Cortex of kidney (tissue), 1 donor: ENCODE measurements around the gene WDR7.

Experiments
- DNase-seq: peaks from one replicate; lab custom pipeline; 2025; lab: John Stamatoyannopoulos, UW

WDR7 gene

GRCh38 chr18:57048351-57048750 lies 397.2 kb downstream of the WDR7 start:
- no peak for DNase-seq

DNA sequence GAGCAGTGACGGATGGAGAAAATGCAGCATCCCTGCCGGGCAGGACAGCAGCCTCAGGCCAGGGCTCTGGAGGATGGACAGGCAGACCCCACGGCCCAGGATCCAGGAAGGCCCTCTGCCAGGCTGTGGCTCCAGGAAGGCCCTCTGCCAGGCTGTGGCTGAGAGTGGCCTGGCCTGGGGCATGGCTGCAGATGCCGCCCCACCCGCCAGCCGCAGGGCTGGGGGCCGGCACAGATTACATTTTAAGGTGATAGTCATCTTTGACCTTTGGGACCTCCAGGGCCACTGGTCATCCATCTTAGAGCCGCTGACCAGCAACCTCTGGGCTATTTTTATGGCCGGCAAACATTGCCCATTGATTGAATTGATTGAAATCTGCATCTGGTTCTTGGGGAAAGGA lies 397.7 kb downstream of the WDR7 start:
- no peak for DNase-seq

- no peak for DNase-seq
These were observed 399.3 kb downstream of the WDR7 start for GRCh38 chr18:57050310-57050949.

- no peak for DNase-seq
These were observed 400.0 kb downstream of the WDR7 start for GRCh38 chr18:57051021-57051656.

GRCh38 chr18:57051657-57052044 lies 400.5 kb downstream of the WDR7 start:
- DNase-seq, result no peak

- no peak for DNase-seq
These were observed 401.0 kb downstream of the WDR7 start for GRCh38 chr18:57052173-57052572.

GRCh38 chr18:57052759-57053158 lies 401.6 kb downstream of the WDR7 start:
- no peak for DNase-seq

DNA sequence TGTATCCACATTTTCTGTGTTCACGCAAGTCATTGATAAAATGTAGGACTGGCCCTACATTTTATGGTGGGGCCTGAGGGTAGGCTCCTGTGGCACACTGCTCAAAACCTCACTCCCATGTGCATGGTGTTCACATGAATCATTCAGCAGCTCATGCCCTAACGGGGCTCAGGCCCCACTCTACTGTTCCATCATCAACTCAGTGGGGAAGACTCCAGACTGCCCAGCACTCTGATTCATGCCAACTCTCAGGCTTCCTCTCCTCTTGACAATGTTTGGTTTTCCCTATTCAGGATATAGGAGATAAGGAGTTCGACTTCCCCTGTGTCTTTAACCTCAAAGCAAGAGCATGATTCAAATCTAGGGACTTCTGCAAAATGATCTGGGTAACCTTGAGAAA lies 403.7 kb downstream of the WDR7 start:
- DNase-seq, result no peak

DNA sequence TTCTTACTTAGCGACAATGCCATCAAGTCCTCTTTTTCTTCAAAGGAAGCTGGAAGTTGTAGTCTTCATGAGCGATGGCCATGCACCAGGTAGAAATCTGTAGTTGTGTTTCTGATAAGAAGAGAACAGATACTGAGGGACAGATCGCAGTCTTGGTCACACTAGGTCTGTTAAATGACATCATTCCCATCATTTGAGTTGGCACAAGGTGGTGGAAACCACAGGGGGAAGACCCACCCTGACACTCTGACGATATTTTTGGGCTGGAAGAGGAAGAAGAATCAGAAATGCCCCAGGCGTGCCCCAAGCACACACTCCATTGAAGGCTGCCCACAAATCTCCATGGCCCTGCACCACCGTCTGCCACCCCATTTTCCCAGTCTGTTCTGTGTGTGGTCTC lies 406.7 kb downstream of the WDR7 start:
- DNase-seq, result no peak

- DNase-seq, result no peak
These were observed 407.6 kb downstream of the WDR7 start for GRCh38 chr18:57058734-57059133.

GRCh38 chr18:57059366-57059765 lies 408.2 kb downstream of the WDR7 start:
- DNase-seq, result no peak

DNA sequence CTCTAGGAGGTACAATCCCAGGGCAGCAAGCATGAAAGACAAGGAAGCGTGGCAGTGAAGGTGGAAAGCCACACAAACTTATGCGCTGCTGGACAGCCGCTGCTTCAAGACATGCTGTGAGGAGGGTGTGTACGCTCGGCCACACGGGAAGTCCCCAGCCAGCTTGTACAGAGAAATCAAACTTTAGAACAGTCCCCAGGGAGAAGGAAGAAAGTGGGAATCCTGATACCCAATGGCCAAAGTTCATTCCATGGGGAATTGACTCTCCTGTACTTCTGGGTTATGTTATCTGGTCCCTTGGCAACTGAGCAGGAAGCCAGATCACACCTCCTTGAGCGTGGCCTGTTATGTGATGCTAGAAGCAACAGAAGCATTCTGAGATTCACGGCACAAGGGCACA lies 409.7 kb downstream of the WDR7 start:
- DNase-seq, result no peak

DNA sequence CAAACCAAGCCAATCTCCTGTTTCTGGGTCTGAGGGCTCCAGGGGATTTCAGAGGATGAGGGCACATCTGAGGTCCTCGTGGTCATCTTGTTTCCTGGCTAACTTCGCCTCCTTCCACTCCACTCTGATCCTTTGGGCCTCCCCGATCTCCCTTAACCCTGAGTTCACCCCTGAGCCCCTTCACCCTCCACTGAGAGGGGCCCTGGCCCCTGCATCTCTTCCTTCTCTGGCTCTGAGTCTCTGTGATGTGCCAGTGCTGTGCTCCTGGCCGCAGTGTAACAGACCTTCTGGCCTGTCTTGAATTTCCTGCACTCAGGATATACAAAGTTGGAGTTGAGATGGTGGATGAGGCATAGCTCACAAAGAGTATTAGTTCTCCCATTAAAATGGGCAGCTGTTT lies 411.0 kb downstream of the WDR7 start:
- no peak for DNase-seq

- DNase-seq, result no peak
These were observed 411.7 kb downstream of the WDR7 start for GRCh38 chr18:57062844-57063243.

- DNase-seq, result no peak
These were observed 412.5 kb downstream of the WDR7 start for GRCh38 chr18:57063601-57064103.

- DNase-seq, result no peak
These were observed 422.5 kb downstream of the WDR7 start for GRCh38 chr18:57073501-57074187.

GRCh38 chr18:57075716-57076400 lies 424.7 kb downstream of the WDR7 start:
- no peak for DNase-seq

DNA sequence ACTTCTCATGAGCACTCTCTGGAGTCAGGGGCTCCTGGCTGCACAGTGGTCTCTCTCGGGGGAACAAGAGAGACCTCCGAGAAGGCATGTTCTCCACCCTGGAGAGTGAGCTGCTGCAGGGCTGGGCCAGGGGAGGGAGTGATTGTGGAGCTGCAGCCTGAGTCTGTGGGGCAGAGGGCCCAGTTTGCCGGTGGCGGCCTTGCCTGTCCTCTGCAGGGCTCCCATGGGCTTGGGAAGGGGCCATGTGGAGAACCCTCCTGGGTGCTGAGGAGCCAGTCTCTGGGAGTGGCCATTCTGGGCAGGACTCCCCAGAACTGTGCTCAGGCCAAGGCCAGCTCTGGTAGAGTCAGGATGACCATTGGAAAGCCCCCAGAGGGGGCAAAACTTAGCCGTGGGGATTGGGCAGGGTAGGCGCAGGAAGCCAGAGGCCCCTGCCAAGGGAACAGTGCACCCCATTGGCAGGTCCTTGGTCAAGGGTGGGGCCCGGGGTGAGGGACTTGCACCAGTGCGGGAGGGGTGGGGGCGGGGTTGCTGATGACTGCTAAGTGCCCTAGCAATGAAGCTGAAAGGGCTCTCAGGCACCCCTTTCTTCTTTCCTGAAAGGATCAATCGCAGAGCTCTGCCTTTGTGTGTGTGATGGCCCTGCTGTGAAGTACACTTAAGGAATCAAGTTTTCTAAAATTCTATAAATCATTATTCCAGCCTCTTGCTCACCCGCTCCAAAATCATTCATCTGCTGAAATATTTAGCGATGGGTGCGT lies 426.0 kb downstream of the WDR7 start:
- no peak for DNase-seq

DNA sequence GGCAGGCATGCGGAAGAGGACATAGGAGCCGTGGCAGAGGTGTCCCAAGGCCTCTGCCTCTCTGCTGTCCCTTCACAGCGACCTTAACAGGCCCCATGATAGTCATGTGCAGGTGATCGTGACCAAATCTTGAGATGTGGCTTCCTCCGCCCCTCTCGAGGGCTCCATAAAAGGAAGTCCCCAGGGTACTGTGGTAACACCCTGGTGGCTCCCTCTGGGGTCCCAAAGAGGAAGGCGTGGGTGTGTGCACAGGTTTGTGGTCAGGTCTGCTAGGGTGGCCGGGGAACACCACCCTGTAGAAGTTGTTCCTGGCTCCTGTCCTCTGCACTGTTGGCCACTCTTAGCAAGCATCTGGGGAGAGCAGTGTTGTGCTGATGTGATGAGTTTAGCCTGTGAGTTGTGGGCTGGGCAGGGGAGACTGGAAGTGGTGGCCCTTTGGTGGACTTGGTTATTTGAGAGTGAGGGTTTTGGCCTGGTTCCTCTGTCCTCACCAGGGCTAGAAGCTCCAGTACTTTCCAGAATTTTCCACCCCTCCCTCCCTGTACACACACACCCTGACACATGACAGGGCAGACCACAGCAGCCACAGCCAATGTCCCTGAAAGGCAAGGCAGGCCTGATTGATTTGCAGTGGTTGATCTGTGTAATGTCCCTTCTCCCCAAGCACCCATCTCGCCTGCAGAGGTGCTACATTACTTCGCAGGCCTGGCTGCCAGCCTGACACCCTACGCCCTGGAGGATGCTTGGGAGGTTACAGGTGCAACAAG lies 426.8 kb downstream of the WDR7 start:
- no peak for DNase-seq

GRCh38 chr18:57078614-57079013 lies 427.5 kb downstream of the WDR7 start:
- DNase-seq, result no peak

GRCh38 chr18:57080479-57080878 lies 429.3 kb downstream of the WDR7 start:
- no peak for DNase-seq
